Measurements from ENCODE around the gene IRGQ.
"Not testable (repeated sequence)": the region's sequence is repeated elsewhere in the genome, so short reads cannot be mapped to it uniquely, and the experiment has no call there.

The IRGQ gene, protein sequence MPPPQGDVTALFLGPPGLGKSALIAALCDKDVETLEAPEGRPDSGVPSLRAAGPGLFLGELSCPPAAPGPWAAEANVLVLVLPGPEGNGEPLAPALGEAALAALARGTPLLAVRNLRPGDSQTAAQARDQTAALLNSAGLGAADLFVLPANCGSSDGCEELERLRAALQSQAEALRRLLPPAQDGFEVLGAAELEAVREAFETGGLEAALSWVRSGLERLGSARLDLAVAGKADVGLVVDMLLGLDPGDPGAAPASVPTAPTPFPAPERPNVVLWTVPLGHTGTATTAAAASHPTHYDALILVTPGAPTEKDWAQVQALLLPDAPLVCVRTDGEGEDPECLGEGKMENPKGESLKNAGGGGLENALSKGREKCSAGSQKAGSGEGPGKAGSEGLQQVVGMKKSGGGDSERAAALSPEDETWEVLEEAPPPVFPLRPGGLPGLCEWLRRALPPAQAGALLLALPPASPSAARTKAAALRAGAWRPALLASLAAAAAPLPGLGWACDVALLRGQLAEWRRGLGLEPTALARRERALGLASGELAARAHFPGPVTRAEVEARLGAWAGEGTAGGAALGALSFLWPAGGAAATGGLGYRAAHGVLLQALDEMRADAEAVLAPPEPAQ

GRCh38 chr19:43595999-43596841 is at the start of gene IRGQ, which contains the start of gene ZNF576:
IRGQ (minus strand) TSS chr19:43596134; CDS start chr19:43595338, 796 bp downstream.
ZNF576 (plus strand) TSS chr19:43596595; CDS start chr19:43597109, 514 bp downstream.
- DNase-seq (ENCODE audit: low spot score), result peak; percentile 98

- no peak for DNase-seq (ENCODE audit: low spot score)
Measured at GRCh38 chr19:43644181-43644580, 48.2 kb upstream of the IRGQ start.

DNA sequence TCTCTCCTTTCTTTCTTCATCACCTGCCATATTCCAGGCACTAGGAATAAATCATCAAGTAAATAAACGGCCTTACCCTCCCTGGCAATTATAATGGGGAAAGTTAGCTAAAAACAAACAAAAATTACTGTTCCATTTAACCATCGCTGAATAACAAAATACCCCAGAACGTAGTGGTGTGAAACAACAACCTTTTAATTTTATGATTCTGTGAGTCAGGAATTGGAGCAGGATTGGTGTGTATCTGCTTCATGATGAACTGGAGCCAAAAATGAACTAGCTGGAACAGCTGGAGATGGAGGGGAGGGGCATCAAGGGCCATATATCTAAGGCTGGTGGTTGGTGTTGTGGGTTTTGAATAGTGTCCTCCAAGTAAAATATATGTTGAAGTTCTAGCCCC is 47.4 kb upstream of the IRGQ start:
- DNase-seq (ENCODE audit: low spot score), result no peak

DNA sequence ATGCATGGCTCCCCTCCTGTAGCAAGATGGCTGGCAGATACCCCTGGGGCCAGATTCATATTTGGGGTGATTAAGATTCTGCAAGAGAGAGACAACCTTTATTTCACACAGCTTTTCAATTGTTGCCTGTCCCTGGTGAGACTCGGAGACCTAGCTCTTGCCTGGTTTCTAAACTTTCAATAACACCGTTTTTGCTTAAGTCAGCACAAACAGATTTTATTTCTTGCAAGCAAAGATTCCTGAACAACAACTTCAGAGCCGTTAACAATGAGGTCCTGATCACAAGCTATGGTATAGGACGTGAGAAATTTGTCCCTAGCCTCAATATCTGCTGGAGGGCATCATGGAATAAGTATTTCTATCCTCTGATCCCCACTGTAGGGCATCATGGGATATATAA is 46.6 kb upstream of the IRGQ start:
- DNase-seq (ENCODE audit: low spot score), result no peak

DNA sequence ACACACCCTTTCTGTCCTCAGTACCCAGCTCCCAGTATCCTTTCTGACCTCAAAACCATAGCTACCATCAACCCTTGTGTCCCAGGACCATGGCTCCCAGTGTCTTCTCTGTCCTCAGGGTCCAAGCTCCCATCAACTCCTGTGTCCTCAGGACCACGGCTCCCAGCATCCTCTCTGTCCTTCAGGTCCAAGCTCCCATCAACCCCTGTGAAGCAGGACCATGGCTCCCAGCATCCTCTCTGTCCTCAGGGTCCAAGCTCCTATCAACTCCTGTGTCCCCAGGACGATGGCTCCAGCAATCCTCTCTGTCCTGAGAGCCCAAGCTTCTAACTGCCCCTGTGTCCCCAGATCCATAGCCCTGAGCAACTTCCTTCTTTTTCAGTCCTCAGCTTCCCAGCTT is 45.4 kb upstream of the IRGQ start:
- DNase-seq (ENCODE audit: low spot score), result no peak

DNA sequence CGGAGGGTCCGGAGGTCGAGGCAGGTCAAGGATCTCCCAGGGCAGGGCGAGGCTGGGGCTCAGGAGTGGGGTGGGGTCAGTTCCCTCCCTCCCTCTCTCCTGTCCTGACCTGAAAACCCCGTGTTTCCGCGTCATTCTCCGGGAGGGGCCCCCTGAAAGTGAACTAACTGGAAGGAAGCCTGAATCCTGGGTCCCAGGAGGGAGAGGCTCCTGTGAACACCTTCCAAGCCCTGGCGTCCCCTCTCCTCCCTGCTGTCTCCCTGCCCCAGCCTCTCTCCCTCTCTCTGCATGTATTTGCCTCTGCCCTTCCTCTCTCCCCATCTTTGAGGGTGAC is 44.5 kb upstream of the IRGQ start:
- DNase-seq (ENCODE audit: low spot score), result no peak

- DNase-seq (ENCODE audit: low spot score), result peak; percentile 91
Measured at GRCh38 chr19:43639519-43640423, 43.8 kb upstream of the IRGQ start, which contains the start of gene CADM4. CADM4 (minus strand) TSS chr19:43639850; CDS start chr19:43639790, 60 bp downstream.

DNA sequence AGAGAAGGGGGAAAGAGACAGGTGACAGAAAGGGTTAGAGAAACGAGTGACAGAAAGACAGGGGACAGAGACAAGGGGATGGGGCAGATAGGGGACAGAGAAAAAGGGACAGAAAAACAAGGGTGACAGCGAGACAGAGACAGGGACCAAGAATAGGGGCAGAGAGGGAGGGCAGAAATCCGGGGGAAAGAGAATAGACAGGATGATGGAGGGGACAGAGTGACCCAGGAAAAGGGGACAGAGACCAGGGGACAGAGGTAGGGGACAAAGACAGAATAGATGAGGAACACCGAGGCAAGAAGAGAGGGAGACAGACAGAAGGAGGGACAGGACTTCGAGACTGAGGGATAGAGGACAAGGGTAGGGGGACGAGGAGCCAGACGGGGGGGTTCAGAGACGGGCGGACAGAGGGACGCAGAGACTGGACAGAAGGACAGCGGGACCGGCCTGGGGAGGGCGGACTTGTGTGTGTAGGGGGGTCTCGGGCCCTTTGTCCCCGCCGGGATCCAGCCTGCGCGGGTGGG is 43.1 kb upstream of the IRGQ start:
- DNase-seq (ENCODE audit: low spot score), result no peak

DNA sequence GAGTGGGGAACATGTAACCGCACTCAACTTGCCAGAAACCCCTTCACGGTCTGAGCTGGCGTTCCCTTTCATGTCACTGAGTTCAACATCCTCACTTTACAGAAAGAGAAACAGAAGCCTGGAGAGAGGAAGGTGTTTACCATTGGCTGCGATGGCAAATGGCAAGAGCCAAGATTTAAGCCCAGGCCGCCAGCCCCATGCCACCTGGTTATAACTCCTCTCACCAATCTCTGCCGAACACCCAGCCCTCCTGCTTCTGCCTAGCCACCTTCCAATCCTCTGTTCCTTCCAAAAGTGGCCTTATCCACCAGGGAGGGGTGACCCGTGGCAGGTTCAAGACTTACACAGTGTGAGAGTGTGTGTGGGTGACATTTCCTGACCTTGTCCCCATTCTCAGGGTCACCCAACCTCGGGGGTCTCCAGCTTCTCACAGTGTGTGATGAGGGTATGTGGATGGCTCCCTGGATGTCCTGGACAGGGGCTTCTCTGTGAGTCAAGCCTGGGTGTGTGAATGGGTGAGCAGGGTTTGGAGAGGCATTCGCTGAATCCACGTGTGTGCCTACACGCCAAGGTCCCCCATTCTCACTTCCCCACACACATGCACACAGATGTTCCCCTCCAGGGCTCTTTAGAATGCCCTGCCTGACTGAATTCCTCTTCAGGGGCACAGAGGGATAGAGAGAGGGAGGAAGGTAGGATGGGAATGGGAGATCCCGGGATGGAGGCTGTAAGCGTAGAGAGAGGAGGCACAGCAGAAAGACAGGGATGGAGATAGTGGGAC is 42.5 kb upstream of the IRGQ start:
- no peak for DNase-seq (ENCODE audit: low spot score)

GRCh38 chr19:43636121-43636683 is 40.3 kb upstream of the IRGQ start:
- DNase-seq (ENCODE audit: low spot score), result no peak

GRCh38 chr19:43635561-43635940 is 39.6 kb upstream of the IRGQ start:
- not testable (repeated sequence) for DNase-seq (ENCODE audit: low spot score)

- DNase-seq (ENCODE audit: low spot score), result no peak
Measured at GRCh38 chr19:43634872-43635560, 39.1 kb upstream of the IRGQ start.

- DNase-seq (ENCODE audit: low spot score), result no peak
Measured at GRCh38 chr19:43634506-43634871, 38.6 kb upstream of the IRGQ start.

DNA sequence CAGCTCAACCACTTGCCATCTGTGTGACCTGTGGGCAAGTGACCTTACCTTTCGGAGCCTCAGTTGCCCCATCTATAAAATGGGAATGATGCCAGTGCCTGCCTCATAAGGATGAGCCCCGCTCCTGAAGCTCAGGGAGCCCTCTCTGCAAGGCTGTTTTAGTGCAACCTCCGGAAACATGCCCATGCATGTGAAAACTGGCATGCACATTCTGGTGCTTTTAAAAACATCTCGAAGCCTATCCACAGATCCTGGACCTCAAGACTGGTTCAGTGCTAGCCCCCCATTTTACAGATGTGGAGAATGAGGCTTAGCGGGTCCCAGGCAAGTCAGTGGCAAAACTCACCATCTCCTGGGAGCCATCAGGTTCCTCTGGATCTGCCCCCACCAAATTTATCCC is 38.1 kb upstream of the IRGQ start:
- no peak for DNase-seq (ENCODE audit: low spot score)

DNA sequence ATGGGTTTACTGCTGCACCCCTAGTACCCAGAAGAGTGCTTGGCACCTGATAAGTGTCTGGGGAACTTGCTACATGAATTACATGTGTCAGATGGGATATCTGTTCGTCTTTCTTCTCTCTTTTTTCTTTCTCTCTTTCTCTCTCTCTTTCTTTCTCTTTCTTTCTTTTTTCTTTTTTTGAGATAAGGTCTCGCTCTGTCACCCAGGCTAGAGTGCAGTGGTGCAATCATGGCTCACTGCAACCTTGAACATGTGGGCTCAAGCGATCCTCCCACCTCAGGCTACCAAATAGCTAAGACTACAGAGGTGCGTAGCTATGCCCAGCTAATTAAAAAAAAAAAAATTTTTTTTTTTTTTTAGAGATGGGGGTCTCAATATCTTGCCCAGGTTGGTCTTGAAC is 37.6 kb upstream of the IRGQ start:
- no peak for DNase-seq (ENCODE audit: low spot score)

DNA sequence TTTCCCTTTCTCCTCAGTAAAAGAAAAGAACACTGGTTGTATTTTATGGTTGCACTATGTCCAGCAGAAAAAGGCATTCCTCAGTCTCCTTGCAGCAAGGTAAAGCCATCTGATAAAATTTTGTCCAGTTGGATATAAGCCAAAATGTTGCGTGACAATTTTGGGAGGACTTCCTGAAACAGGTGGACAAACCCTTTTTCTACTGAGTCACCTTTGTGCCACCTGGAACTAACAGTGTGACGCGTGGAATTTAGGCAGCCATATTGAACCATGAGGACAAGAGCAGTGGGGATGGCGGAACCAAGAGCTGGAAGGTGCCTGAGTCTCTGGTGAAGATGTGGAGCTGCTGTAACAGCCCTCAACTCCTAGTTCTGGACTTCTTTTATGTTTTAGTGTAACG is 35.6 kb upstream of the IRGQ start:
- DNase-seq (ENCODE audit: low spot score), result no peak

DNA sequence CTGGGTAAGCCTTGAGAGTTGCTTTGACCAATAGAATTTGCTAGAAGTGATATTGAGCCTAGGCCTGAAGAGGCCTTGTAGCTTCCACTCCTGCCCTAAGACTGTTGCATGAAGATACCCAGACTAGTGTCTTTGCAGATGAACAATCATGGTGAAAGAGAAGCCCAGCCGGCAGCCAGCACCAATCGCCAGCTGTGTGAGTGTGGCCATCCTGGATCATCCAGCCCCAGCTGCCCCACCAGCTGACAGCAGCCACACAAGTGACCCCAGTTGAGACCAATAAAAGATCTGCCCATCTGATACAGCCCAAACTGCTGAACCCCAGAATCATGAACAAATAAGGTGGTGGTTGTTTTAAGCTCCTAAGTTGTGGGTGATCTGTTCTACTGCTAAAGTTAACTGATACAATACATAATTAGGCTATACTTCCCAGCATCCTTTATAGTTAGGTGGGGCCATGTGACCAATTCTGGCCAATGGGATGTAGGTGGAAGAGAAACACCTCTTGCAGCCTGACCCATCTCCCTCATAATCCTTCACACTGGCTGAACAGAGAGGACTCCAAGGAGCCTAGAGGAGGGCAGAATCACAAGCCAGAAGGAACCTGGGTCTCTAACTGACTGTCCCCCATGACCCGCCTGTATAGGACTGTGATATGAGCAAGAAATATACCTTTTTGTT is 32.9 kb upstream of the IRGQ start:
- DNase-seq (ENCODE audit: low spot score), result no peak

DNA sequence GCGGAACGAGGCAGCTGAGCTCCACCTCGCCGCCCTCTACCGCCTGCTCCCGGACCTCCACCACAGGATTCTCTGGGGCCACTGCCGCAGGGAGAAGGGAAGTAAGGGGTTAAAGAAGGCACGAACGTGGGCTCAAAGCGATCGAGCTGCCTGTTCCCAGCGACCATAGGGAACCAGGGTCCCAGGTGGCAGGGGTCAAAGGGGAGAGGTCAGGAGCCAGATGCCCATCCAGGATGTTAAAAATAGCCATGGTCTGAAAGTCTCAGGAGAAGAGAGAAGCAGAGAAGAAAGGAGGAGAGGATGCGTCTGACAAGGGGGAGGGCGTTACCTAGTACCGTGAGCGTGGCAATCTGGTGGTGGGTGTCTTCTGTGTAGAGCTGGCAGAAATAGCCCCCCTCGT is 30.9 kb upstream of the IRGQ start:
- no peak for DNase-seq (ENCODE audit: low spot score)

GRCh38 chr19:43625918-43626579 is 30.1 kb upstream of the IRGQ start:
- no peak for DNase-seq (ENCODE audit: low spot score)

All from D341Med (cell line).